Measurements from ENCODE around the gene GRID1.

Gene GRID1

GRCh38 chr10:86353506-86354485, 12.8 kb downstream of the GRID1 start:
- no peak for DNase-seq

DNA sequence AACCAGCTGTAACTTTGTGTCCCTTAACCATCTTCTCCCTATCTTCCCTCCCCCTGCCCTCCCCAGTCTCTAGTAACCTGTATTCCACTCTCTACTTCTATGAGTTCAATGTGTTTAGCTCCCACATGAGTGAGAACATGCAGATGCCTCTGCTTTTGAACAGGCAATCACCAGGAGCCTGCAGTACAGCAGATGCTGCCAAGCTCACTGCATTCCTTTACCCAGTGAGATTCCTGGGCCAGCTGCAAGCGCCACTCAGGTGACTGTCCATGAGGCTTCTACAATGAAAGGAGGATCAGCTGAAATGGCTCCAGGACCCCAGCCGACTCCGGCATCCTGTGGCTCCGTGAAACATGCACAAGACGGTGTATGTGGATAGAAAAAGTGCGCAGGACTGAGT, 15.7 kb downstream of the GRID1 start:
- no peak for DNase-seq

- DNase-seq = no peak
Observed at GRCh38 chr10:86349940-86350630, 16.5 kb downstream of the GRID1 start.

- DNase-seq = peak in 1 of 3 experiments; percentile 2
Observed at GRCh38 chr10:86349474-86349873, 17.1 kb downstream of the GRID1 start.

DNA sequence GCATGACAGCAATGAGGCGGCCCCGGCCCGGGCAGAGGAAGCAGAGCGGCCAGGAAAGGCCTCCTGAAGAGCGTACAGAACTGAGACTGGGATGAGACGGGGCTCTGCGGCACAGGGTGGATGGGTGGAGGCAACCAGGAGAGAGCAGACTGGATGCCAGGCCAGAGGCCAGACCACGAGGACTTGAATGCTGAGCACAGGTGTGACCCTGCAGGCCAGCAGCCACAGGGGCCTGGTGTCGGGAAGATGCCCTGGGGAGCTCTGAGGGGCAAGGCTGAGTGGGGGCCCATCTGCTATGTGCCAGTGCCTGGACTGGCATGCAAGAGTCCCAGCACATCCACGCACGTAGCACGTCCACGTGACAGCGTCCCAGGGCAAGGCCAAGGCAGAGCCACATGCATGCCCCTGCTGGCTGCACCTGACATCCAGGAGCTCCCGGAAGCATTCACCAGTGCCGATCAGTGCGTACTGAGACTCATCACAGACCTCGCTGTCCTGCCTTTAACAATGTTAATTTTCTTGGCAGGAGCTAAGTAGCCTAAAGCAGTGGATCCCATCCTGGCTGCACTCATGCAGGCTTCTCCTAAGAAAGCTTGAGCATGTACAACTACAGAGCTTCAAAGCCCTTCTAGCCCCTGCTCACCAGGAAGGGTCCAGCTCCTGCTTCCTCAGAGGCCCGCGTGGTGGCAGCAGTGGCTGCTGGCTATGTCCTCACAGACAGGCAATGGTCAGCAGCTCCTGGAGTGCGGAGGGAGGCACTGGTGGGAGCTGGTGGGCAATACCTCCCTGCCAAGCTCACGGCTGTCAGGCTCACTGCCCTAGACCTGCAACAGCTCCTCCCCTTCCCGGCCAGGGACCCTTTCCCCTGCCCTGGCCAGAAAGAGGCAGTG, 18.0 kb downstream of the GRID1 start:
- DNase-seq = no peak

DNA sequence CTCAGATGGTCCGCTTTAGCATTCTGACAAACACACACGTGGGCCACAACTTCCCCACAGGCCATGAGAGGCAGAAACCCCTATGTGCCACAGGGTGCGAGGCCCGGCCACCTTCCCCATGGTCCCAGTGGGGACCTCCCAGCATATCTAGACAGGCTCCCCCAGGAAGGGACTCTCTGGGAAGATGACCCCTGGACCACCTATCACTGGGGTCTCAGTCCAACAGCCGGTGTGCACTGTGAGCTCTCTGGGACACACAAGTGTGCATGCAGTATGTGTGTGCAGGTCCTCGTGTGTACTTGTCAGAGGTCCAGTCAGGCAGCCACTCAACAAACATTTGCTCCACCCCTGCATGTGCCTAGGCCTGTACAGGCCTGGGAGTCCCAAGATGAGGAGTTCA, 18.7 kb downstream of the GRID1 start:
- DNase-seq = no peak

- no peak for DNase-seq
Observed at GRCh38 chr10:86346799-86347665, 19.6 kb downstream of the GRID1 start.

- peak in 1 of 3 experiments; percentile 31 for DNase-seq
Observed at GRCh38 chr10:86345859-86346798, 20.5 kb downstream of the GRID1 start.

DNA sequence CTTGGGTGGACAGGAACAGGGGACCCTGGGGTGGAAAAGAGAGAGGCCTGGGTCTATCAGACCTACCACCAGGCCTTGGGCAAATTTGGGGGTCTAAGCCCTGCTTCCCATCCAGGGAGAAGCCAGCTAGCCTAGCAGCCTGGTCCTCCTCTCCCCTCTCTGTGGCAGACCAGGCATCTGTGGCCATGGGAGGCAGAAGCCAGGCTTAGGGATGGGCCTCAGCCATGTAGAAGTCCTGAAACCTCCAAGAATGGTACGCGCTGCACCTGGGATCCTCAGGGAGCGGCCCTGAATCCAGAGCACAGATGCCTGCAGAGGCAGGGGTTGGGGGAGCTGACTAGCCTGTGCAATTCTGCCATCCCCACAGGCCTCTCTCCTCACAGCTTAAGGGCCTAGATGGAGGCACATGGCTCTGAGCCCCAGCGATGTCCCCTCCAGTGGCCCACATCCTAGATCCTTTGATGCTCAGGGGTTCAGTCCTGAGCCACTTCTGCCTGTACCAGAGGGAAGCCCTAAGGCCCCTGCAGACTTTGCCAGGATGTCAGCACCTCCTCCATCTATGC, 21.2 kb downstream of the GRID1 start:
- no peak for DNase-seq

GRCh38 chr10:86344714-86345161, 21.9 kb downstream of the GRID1 start:
- DNase-seq = peak in 2 of 3 experiments; percentile 25 to 68

- no peak for DNase-seq
Observed at GRCh38 chr10:86344281-86344680, 22.3 kb downstream of the GRID1 start.

GRCh38 chr10:86343761-86344160, 22.8 kb downstream of the GRID1 start:
- DNase-seq = no peak

GRCh38 chr10:86342111-86342863, 24.3 kb downstream of the GRID1 start:
- no peak for DNase-seq

DNA sequence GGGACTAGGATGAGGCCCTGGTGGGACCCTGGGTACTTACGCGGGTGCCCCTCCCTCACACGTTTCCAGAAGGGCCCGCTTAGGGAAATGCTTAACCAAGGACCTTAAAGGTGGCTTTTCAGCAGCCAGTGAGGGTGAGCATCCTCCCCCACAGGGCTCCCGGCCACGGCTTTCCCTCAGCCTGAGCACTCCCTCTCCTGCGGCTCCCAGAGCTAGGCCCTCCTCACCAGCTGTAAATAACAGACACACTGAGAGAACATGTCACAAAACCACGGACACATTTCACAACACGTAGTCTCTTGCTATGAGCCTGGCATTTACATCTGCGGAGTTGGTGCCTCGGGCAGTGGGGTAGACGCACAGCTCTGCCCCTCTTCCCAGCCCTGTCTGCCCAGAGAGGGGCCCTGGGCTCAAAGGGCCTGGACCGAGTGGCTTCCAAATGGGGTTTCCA, 25.2 kb downstream of the GRID1 start:
- DNase-seq = peak in 1 of 3 experiments; percentile 7

DNA sequence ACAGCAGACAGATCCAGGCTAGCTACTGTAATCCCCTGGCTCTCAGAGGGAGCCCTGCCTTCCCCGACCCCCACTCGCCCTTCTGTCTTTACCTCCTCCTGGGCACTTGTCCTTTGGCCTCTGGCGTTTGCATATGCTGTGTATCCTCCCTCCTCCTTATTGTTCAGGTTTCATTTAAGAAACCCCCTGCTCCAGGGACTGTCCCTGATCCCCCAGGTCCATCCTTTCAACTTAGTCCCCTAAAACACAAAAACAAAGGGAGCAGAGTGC, 25.7 kb downstream of the GRID1 start:
- DNase-seq = no peak

GRCh38 chr10:86340176-86340990, 26.2 kb downstream of the GRID1 start:
- DNase-seq = peak in 2 of 3 experiments; percentile 22 to 71

DNA sequence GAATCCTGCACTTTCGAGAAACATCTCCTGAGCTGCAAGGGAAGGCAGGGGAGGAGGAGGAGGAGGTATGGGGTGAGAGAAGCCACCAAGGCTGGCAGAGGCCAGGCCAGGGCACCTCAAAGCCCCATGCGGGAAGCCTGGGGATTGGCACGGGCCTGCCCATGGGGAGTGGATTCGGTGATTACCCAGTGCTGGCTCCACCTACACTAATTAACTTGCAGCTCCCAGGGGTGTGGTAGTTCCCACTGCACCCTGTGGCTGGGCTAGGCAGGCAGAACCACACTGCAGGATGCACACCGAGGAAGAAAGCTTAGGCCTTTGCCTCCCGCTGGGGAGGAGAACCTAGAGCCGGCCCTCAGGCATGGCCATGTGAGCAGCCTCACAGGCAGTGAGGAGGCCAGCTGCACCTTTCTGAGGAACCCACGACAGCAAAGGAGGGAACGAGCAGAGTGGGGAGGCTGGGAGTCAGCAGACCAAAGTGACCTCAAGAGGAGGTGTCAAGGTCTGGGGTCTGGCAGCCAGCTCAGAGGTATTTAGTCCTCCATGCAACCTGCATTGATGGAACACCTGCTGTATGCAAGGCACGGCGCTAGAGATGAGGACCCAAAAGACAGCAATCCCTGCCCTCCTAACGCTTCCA, 27.2 kb downstream of the GRID1 start:
- peak in 1 of 3 experiments; percentile 1 for DNase-seq

GRCh38 chr10:86337121-86337601, 29.4 kb downstream of the GRID1 start:
- no peak for DNase-seq
